ENCODE results near the gene UNC80. TPM values are rescaled to one million over a fixed set of nuclear protein-coding genes. Genes with fewer than 3 reads are reported as not detected.

The UNC80 gene
- polyA plus RNA-seq, 1 of the 3 experiments (the other 2 are of a cell fraction) = 0.59 TPM

GRCh38 chr2:209840434-209840833 lies 68.8 kb downstream of the UNC80 start:
- H3F3A ChIP-seq (replicated peaks; ENCODE audit: insufficient read depth) = no peaks in the 10 kb centered on the region
- no peak overlapping the region for H2AFZ ChIP-seq (ENCODE audit: low read depth)
- H3K4me2 ChIP-seq = no peak overlapping the region
- H3K79me2 ChIP-seq (ENCODE audit: insufficient read depth) = no peaks in the 10 kb centered on the region
- CTCF ChIA-PET = no interaction called here
- DNase-seq = no peak
- H3K27me3 ChIP-seq (ENCODE audit: insufficient read depth) = no peaks in the 10 kb centered on the region
- no peak overlapping the region for H3K9ac ChIP-seq
- no peak overlapping the region for H3K27ac ChIP-seq (ENCODE audit: low read depth in 2 of 2, low read length in 1 of 2)
- no peaks in the 10 kb centered on the region for H3K9me3 ChIP-seq
- H3K4me3 ChIP-seq (ENCODE audit: low read depth in 2 of 2, low read length in 1 of 2) = no peak overlapping the region
- H3K4me1 ChIP-seq (ENCODE audit: control insufficient read depth in 1 of 2, insufficient read depth in 2 of 2, low read depth in 1 of 2, low read length in 1 of 2) = no peaks in the 10 kb centered on the region
- TF ChIP-seq RCOR1 (IDR thresholded peaks at IDR 0.05; ENCODE audit: low read length) (no peak), MAX (IDR thresholded peaks at IDR 0.05; ENCODE audit: low read depth) (no peak), FOSL2 (IDR thresholded peaks at IDR 0.05; ENCODE audit: borderline replicate concordance, low read depth) (no peak), FOXM1 (IDR thresholded peaks at IDR 0.05; ENCODE audit: low read depth) (no peak), MEF2A (IDR thresholded peaks at IDR 0.05; ENCODE audit: borderline replicate concordance, low read depth) (no peak), NFIC (IDR thresholded peaks at IDR 0.05; ENCODE audit: borderline replicate concordance) (no peak), YY1 (IDR thresholded peaks at IDR 0.05; ENCODE audit: low read depth) (no peak), EZH2phosphoT487 (IDR thresholded peaks at IDR 0.05; ENCODE audit: borderline replicate concordance, low read depth) (no peak), TAF1 (IDR thresholded peaks at IDR 0.05; ENCODE audit: borderline replicate concordance, low read depth, low read length) (no peak), JUND (IDR thresholded peaks at IDR 0.05) (no peak), TCF12 (IDR thresholded peaks at IDR 0.05) (no peak), CTCF (IDR thresholded peaks at IDR 0.05) (no peak)
- TF ChIP-seq, protein P1, sequence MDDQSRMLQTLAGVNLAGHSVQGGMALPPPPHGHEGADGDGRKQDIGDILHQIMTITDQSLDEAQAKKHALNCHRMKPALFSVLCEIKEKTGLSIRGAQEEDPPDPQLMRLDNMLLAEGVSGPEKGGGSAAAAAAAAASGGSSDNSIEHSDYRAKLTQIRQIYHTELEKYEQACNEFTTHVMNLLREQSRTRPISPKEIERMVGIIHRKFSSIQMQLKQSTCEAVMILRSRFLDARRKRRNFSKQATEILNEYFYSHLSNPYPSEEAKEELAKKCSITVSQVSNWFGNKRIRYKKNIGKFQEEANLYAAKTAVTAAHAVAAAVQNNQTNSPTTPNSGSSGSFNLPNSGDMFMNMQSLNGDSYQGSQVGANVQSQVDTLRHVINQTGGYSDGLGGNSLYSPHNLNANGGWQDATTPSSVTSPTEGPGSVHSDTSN (IDR thresholded peaks at IDR 0.05) = no peak
- TF ChIP-seq, protein P2, sequence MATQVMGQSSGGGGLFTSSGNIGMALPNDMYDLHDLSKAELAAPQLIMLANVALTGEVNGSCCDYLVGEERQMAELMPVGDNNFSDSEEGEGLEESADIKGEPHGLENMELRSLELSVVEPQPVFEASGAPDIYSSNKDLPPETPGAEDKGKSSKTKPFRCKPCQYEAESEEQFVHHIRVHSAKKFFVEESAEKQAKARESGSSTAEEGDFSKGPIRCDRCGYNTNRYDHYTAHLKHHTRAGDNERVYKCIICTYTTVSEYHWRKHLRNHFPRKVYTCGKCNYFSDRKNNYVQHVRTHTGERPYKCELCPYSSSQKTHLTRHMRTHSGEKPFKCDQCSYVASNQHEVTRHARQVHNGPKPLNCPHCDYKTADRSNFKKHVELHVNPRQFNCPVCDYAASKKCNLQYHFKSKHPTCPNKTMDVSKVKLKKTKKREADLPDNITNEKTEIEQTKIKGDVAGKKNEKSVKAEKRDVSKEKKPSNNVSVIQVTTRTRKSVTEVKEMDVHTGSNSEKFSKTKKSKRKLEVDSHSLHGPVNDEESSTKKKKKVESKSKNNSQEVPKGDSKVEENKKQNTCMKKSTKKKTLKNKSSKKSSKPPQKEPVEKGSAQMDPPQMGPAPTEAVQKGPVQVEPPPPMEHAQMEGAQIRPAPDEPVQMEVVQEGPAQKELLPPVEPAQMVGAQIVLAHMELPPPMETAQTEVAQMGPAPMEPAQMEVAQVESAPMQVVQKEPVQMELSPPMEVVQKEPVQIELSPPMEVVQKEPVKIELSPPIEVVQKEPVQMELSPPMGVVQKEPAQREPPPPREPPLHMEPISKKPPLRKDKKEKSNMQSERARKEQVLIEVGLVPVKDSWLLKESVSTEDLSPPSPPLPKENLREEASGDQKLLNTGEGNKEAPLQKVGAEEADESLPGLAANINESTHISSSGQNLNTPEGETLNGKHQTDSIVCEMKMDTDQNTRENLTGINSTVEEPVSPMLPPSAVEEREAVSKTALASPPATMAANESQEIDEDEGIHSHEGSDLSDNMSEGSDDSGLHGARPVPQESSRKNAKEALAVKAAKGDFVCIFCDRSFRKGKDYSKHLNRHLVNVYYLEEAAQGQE (IDR thresholded peaks at IDR 0.05; ENCODE audit: low read depth, low read length) = no peak
- POLR2A ChIA-PET = no interaction called here
- no peaks in the 10 kb centered on the region for H4K20me1 ChIP-seq (ENCODE audit: insufficient read depth)
- H3K9me2 ChIP-seq = no peaks in the 10 kb centered on the region
- 40% methylated on average over 3 of the region's 3 CpGs for WGBS (ENCODE audit: low lambda C conversion rate)
- H3K36me3 ChIP-seq (replicated peaks in 1 of 2; ENCODE audit: control insufficient read depth in 1 of 2, insufficient read depth in 2 of 2, low read length in 1 of 2) = peaks cover 0 to 2% of the 10 kb centered on the region in 2 experiments
